NCI-H82 (cell line): ENCODE results near the gene DTHD1.

Experiments used
- DNase-seq: peaks from one replicate; lab custom pipeline; 2025; lab: John Stamatoyannopoulos, UW

Gene DTHD1

DNA sequence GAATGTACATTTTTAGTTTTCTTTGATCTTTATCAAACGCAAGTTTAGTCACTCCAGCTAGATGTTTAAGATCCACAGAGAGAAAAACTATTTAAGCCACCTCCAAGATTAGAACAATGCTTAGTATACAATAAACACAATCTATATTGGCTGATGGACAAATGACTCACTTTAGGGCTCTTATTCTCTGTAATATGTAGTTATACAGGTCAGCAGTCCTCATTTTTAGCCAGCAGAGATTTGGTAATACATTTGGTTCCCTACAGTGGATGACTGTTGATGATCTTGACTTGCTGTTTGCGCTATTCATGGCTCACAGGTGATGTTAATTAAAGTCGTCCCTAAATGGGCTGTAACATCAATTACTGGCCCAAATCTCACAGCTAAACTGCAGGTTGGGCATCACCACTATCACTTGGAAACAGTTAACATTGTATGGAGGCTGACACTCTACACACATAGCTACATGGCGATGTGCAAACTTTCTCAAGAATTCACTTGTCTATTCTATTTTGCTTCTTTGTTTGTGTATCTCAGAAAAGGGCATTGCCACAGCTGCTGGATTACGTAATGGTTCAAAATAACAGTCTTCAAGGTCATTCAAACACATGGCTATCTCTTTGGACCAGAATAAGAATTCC, 11.8 kb upstream of the DTHD1 start:
- DNase-seq: no peak

DNA sequence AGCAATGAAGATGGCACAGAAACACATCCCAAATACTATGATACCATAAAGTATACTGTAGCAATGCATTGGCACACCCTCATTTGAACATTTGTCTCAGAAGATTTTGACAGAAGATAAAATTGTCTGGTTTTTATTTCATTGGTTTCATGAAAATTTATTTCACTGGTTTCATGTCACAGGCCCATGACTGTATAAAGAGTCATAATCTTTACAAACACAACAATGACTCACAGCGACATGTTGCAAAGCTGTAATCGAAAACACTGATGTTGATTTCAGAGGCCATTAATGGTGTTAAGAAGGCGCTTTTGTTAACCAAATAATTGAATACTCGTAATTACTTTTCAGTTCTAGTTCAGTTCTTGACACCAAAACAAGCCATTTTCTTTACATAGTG, 8.1 kb upstream of the DTHD1 start:
- DNase-seq: no peak

DNA sequence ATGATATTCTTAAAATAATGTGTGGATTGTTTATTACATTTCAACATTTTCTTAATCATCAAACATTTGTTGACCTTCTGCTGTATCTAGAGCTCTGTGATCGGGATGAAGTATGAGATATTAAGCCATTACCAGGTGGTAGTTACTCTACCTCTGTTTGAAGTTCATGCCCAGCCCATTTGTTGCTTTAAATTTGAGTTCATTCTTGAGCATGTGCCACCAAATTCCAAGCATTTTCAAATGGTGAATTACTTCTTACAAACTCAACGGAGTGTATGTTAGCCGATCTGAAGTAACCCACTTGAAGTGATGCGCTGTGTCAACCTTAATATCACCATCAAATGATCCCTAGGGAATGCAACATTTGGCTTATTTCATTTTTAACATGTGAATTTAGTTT, 7.3 kb upstream of the DTHD1 start:
- no peak for DNase-seq

DNA sequence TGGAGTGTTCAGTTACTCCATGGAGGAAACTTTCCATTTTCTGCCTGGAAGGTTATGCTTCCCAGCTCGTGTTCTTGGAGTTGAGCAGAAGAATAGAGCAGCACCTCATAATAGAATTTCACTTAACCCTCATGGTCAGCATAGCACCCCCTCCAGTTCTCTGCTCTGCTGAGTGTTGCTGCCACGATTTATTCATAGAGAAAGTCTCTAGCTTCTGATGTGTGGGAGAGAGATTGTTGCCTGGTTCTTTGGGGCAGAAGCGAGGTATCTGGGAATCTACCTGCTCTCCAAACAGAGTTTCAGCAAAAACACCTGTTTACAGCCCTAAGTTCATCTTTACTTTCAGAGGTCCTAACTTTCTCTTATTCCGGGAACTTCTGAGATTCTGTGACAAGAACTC, 3.9 kb upstream of the DTHD1 start:
- no peak for DNase-seq

DNA sequence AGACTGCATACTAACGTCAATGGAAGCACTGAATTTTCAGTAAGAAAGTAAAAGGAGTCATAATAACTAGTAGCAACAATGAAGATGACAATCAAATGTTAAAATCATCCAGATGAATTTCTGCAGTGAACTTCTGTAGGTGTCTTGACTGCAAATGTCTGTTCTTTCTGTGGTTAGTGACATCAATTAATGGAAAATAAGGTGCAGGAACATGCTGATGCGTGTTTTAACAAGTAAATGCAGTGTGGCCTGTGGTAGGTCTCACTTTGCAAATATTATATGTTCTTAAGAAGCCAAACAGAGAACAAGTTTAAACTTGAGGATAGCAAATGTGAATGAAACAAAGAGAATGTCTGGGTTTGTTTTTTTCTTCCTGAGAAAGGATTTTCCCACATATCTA, 2.6 kb upstream of the DTHD1 start:
- DNase-seq: no peak

DNA sequence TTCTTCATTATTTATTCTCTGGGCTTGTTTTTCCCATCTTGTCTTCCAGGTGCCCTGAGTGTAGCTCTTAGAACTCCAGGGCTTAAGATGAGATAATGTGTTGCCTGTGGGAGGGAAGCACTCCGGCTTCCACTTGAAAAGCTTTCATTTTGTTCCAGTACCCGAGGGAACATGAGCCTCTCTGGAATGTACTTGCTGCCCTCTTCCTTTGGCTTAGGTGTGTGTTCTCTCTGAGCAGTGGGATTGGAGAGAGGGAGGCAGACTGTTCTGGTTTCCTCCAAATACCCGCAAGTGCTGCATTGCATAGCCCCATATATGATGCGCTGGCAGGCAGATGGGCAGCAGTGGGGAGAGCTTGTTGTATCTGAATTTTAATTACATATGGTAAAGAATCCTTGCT, 861 bp upstream of the DTHD1 start:
- DNase-seq: no peak

DNA sequence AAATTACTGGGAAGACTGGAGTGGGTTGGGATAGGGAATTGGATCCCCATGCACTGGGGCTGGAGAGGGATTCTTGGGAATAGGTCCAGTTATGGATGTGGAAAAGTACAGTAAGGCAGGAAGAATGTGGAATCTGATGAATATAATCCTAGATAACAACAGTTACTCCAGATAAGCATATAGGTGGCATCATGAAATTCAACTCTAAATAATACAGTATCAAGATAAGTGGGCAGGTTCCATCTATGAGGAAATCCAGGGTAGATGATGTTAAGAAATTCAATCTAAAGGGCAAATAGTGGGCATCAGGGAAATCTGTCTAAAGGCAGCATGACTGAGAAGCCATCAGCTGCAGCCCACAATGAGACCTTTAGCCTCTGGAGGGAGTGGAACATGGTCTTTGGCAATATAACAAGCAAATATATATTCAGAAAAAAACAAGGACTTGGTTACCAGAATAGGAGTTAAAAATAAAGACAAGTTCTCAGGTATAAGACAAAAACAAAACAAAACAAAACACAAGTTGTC, 1.2 kb downstream of the DTHD1 start:
- DNase-seq: no peak

DNA sequence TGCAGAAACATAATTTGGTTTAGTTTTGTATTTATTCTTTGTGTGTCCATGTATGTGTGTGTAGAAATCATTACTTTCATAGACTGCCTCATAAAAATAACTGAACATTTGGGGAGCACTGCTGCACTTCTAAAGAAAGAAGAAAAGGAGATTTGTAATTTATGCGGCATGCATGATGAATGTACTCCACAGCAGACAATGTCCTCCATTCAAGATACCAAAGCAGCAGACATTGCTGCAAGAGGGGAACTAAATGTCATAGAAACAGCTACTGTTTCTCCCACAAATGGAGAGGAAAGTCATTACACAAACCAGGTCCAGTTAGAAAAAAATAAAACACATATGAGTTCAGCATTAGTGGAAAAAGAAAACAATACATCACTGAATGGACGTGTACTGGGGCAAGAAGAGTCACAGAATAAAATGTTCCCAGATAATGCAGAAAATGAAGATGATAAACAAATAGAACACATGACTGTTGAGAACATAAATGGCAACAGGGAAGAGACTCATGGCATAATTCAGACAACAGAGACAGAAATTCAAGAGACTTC, 2.6 kb downstream of the DTHD1 start:
- no peak for DNase-seq

DNA sequence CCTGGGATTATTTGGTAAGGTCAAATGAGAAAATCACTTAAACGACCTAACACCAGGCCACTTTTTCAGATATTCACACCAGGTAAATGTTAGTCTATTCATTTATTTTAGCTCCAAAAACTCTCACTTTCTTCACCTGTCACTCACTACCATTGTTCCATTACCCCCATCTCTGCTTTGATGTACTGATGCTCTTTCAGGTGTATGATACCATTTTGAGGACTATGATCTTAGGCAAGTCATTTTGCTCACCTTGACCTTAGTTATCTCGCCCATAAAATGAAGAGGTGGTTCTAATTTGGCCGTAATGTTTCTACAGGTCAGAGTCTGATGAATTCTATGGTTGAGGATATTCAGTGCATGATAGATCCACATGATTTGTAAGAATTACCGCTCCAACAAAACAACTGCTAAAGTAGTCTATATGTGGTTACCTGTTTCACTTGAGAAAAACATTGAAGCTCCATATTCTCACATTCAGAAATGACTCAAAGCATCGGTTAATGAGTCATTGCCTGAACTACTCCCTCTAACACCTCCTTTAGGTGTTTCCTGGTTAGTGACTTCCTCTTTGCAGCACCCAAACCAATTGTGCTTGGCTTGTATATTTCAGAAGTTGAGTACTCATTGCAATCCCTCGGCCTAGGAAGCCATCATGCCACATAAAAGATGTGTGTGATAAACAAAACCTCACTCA, 4.5 kb downstream of the DTHD1 start:
- DNase-seq: no peak

DNA sequence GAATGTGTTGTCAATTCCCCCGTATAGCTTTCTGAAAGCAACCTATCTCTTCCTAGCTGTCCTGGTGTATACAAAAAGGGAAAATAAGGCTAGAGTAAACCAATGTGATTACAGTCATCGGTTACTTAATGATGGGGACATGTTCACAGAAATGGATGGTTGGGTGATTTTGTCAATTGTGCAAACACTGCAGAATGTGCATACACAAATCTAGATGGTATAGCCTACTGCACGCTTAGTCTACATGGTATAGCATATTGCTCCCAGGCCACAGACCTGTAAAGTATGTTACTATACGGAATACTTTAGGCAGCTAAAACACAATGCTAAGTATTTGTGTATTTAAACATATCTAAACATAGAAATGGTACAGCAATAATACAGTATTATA, 5.1 kb downstream of the DTHD1 start:
- DNase-seq: no peak

DNA sequence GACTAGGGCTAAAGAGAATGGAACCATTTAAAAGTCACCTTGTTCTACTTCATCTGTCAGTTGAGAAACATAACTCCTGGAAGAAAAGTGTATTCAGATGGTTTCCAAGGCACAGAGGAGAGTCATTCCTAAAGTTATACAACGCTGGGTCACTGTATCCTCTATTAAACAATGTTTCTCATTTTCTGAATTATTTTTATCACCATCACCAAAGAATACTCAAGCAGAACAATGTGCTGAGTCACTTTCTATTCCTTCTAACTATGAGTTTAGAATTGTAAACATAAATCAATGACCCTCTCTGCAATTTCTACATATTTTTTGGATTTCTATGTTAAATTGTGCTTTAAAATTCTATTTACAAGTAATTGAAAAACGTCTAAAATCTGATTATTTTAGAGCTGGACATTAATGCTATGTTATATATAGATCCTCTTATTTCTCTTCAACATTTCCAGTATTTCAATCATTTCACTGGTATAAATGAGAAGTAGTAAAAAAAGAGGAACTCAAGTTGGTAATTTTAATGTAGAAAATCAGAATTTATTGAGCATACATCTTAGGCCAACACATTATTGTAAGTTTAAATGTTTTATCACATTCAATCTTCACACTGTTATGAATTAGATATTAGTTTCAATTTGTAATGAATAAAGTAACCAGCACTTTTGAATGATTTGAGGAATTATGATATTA, 7.5 kb downstream of the DTHD1 start:
- no peak for DNase-seq

DNA sequence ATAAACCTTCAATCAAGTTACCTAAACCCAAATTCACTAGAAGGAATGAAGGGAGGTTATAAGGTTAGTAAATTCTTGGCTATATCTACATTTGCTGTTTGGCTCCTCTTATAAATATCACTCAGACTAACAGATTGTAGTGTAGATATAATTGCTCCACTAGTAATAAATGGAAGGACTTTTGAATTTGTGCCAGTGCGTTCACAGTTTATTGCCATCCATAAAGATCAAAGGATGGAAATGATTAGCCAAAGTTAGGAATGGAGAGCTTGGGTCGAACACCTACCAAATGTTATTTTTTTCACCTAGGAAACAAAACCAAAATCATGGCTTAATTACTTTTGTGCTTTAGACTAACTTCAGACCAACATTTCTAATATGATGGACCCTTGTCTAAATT, 9.2 kb downstream of the DTHD1 start:
- no peak for DNase-seq

DNA sequence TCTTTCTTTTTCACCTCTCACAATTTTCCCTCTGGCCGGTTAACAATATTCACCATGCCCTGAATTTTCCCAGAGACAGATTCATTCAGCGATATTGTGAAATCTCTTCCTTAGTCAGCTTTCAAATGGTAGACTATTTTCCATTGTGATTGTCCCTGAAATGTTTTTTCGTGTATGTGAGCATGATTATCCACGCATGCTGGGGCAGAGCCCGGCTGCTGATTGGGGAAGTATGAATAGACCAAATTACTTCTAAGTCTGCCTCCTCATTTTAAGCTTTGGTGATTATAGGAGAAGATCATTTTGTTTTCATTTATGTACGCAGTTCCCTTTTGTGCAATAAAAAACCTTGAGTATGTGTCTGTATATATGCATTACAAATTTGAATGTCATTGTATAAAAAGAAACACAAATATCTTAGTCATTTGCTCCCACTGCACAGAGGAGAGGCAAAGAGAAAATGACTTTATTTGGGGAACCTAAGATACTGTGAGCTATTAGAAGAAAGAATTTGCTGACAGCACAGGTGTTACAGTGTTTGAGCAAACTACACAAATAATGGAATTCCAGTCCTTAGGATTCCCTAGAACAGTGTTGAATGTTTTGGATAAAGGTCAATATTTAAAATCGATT, 11.3 kb downstream of the DTHD1 start:
- DNase-seq: no peak

DNA sequence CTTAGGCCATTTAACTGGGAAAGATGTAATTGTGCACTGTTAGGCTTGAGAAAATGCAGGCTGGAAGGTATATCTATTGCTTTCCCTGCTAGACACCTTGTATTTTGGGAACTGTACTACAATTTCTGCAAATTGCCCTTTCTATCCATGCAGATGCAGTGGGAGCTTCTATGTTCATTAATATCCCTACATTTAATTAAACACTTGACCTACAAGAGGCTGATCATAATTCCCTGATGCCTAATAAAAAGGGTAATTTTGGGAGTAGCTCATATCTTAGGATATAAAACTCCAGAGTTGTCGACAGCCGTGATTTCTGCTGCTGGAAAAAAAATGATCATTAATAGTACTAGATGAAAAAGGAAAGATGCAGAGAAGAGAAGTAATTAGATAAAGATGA, 19.7 kb downstream of the DTHD1 start:
- DNase-seq: no peak

DNA sequence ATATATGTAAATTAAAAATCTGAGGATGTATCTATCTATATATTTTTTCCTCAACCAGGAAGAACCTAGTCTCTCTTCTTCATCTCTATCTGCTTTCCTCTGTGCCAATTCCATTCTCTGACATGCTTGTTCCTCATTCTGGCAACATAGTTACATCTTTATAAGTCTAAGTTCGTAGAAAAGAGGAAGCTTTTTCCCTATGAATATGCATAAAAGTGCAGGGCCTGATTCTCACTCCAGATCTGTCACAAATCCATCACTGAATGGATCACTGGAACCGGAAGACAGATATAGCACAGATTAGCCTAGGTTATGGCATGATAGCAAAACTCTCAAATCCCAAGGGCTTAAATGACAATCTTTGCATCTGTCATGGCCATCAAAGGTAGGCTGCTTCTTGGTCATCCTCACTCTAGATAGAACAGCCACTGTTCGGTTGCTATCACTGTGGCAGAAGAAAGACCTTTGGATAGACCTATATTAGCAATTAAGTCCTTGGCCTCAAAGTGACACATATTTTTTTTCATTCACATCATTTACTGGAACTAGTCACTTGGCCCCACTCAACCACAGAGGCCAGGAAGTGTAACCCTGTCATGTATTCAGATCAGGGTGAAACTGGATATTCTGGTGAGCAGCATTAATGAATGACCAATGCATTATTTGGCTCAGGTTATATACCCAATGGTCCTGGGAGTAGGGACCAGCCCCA, 22.2 kb downstream of the DTHD1 start:
- DNase-seq: no peak

DNA sequence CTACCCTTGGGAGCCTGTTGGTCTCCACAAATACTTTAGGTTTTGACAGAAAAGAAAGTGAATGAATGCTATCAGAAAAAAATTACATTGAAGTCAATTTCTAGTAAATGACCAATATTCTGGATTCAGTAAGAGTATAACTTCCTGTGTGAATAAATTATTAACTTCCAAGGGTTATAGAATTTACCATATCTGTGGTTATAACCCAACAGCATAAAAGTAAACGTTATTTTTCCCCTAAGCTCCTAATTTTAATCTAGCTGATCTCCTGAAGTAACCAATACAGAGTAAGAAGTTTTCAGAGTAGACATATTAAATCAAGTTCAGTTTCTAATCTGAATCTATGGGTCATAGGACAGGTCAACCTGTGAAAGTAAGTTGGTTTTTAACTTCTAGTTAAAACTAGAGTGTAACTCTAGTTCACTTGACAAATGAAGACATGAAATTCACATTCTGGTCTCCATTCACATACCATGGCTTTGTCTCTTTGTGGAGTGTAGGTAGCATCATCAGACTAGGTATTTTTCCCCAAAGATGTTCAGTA, 22.8 kb downstream of the DTHD1 start:
- DNase-seq: no peak

DNA sequence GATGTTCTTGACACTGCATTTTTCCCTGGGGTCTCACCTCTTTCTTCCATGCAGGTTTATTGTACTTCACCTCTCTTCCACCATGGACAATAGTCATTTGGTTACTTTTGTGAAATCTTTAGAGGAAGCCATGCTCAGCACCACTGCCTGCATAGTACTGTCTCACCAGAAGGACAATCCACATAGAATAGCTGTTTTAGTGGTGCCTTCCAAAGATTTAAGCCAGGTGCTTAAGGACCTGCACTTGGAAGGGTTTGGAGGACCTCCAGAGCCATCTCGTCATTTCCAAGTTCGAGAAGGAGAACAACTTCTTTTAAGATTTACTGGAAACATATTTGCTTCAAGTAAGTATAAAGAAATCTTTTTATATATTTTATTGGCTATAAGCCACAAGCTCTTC, 26.7 kb downstream of the DTHD1 start:
- no peak for DNase-seq

DNA sequence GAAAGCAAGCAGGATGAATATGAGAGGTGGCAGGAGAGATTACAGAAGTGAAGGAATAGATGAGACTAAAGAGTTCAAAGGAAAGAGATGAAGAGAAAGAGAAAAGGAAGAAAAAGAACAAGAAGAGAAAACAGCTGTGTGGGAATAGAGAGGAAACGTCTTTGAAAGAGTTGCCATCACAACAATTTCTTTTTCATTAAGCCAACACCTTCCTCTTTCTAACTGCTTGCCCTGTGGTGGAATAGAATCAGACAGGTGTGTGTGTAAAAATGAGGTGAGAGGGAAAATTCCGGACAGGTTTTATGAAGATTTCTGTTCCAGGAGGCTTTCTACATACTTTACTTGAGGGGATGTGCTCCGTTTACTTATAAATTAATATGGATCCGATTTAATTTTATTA, 28.8 kb downstream of the DTHD1 start:
- no peak for DNase-seq

DNA sequence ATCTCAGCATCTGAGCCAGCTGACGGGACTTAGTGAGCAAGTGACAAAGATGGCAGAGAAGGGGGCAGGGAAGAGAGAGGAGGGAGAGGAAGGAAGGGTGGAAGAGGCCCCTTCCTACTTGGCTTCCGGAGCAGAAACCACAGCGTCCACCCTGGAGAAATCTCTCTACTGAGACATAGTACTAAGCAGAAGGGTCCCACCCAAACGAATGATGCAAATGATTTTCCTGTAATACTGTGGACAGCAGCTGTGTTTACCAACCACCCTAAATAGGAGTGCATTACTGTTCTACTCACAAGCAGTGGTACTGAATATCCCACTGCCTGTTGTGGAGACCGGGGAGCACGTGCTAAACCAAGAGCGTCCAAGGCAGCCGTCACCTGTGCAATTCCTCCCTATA, 29.4 kb downstream of the DTHD1 start:
- no peak for DNase-seq

DNA sequence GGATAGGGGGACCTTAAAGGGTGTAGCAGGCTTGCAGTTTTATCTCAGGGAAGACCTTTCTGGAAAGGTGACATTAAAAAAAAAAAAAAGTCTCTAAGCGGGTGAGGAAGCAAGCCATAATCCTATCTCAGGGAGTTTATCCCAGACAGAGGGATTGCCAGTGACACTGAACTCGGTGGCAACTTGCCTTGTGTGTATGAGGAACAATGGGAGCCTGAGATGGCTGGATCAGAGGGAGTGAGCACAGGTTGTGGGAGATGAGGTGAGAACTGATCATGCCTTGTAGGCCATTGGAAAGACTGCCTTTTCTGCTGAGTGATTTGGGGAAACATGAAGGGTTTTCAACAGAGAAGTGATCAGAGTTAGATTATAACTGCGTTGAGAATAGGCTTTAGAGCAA, 31.1 kb downstream of the DTHD1 start:
- peak; percentile 16 for DNase-seq

DNA sequence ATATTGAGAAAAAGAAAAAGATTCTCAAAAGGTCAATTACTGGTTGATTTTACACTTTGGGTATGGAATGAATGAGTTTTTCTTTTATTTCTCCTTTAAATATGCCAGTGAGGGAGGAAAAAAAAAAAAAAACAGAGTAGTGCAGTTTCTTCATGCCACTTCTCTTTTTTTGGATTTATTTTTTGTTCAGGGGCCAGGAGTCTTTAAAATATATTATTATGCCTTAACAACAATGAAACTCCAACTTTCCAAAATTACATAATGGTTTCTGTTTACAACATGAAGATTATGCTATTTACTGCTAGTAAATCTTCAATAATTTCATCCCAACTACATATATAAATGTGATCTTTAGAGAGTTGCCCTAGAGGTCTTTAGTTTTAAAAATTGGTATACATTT, 31.9 kb downstream of the DTHD1 start:
- no peak for DNase-seq

DNA sequence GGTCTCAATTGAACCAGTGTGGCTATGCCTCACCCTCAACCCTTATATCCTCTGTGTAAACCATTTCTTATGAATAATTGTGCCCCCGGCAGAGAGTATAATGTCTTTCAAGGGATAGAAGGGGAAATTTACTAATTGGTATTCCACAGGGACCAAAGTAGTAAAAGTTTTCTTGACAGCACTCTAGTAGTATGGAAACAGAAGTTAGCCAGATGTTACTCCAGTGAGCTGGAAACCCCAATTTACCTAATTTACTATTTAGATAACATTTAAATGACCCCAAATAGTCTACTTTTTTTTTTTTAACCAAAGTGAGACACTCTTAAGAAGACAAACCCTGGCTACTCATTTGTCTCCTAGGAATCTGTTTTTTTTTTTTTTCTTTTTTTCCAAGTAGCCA, 32.3 kb downstream of the DTHD1 start:
- no peak for DNase-seq
